HG02759 (cell line): Measurements from ENCODE around the gene ALK.

ENCODE experiments used
- ATAC-seq: cut with Tn5 transposase; IDR thresholded peaks from one replicate; pipeline ENCODE4 v1.9.1; 2021; ENCODE audit warnings: mild to moderate bottlenecking, moderate library complexity; ENCODE audit not compliant: unreplicated experiment

ALK gene

DNA sequence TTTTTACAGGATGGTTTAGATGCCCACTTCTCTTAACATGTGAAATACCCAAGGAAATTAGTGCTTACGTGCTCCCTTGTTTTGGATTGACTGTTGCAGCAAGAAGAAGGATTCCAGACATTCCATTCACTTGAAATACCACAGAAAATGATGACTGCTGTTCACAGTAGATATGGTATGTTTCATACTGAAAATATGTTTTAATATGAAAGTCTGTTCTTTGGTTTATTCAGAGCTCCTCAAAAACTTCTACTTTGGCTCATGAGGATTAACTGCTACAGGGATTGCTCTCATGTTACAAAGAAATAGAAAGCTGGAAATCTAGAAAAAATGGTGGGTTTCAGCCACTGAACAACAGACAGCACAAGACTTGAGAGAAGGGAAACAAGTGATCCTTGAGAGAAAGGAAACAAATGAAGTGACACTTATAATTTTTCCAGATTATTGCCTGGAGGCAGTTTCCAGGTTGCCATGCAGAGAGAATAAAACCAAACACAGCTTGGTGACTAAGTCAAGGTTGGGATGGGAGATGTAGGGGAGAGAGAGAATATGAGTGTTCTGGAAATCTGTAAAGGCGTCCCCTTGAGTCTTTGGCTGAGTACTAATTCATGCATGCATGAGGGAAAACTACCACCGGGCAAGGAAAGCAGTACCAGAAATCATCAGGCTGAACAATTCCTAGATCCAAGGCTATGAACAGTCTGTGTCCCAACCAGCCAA lies 458.0 kb downstream of the ALK start:
- ATAC-seq, result no peak

DNA sequence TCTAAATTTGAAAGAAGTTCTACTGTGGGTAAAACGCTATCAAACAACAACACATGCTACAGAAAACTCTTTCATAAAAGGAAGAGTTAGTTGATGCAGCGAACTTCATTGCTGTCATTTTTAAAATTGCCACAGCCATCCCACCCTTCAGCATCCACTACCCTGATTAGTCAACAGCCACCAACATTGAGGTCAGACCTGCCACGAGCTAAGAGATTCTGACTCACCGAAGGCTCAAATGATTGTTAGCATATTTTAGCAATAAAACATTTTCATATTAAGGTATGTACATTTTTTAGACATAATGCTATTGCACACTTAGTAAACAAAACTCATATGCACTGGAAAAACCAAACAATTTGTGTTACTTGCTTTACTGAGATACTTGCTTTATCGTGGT lies 459.1 kb downstream of the ALK start:
- no peak for ATAC-seq

DNA sequence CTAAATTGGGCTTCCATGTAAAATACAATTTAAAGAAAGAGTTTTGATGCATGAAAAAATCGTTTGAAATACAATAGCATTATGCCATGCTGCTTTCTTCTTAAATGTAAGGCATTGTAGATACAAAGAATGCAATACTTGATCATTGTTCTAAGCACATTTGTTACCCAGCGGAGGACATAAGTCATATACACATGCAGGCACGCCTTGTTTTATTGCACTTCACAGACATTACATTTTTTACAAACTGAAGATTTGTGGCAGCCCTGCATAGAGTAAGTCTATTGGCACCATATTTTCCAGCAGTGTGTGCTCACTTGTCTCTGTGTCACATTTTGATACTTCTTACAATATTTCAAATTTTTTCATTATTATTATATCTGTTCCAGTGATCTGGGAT lies 461.2 kb downstream of the ALK start:
- no peak for ATAC-seq

DNA sequence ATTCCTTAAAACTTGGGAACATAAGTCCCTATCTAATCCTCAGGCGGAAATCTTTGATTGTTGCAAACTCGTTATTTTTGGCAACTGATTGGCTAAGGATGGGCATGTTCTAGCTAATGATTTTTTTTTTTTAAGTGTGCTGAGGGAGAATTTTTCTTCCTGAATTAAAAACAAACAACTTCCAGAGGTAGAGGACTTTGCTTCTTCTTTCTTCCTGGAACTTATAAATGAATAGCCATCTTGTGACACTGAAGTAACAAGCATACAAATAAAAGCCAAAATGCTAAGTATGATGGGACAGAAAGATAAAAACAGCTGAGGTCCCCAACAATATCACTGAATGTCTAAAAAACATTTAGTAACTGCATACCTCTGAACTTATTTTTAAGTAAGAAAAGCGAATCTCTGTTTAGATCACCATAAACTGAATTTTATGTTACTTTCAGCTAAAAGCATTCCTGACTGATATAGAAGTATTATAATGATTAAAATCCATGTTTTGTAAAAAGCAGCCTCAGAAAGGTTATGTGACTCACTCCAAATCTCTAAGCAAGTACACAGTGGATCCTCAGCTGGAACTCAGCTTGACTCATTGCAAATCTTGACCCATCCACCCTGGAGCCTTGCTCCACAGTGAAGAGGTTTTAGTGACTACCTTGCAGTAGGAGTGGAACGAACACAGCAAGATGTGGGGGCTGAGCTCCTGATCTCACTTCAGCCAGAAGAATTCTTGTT lies 461.8 kb downstream of the ALK start:
- ATAC-seq, result no peak

DNA sequence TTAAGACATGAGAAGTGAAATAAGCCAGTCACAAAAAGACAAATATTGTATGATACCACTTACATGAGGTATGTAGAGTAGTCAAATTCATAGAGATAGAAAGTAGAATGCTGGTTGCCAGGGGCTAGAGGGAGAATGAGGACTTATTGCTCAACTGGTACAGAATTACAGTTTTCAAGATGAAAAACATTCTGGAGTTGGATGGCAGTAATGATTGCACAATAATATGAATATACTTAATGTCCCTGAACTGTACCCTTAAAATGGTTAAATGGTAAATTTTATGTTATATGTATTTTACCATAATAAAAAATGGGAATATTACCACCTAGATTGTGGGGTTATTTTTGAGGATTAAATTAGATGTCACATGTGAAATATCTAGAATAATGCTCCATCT lies 465.0 kb downstream of the ALK start:
- ATAC-seq, result no peak

DNA sequence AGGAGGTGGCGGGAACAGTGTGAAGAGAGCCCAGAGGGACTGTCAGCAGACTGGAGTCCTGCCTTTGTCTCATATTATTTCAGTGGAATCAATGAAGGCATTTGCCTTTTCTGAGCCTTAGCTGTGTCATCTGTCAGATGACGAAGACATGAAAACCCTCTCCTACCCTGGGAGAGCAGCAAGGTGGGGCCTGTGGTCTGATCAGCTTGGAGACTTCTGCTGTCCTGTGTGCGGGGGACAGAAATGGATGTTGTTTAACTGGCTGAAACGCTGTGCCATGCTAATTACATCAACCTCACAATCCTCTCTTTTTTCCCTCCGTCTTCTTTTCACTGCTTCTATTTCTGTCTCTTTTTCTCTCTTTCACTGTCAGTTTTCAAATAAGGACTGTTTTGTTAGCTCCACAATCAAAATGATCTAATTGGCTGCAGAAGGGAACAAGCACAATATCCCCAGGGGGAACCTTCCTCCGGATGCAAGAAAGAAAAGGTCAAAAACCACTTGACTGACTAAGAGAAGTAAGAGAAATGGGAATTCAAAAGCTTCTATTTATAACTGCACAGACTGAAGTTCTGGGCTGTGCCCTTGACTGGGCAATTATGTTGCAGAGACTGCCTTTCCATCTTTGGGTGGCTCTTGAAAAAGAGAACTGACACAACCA lies 466.1 kb downstream of the ALK start:
- ATAC-seq, result no peak

DNA sequence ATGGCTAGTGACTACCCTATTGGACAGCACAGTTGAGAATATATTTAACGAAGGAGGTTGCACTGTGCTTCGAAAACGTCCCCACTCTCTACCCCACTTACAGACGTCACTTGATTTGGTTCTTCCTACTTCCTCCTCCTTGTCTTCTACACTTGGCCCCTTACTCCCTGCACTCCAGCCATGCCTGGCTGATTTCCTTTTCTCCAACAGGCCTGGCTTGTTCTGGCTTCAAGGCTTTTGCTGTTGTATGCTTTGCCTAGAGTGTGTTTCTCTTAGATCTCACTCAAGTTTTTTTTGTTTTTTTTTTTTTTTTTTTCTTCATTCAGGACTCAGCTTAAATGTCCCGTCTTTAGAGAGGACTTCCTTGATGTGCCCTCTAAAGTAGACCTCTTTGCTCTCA lies 469.4 kb downstream of the ALK start:
- ATAC-seq, result no peak

DNA sequence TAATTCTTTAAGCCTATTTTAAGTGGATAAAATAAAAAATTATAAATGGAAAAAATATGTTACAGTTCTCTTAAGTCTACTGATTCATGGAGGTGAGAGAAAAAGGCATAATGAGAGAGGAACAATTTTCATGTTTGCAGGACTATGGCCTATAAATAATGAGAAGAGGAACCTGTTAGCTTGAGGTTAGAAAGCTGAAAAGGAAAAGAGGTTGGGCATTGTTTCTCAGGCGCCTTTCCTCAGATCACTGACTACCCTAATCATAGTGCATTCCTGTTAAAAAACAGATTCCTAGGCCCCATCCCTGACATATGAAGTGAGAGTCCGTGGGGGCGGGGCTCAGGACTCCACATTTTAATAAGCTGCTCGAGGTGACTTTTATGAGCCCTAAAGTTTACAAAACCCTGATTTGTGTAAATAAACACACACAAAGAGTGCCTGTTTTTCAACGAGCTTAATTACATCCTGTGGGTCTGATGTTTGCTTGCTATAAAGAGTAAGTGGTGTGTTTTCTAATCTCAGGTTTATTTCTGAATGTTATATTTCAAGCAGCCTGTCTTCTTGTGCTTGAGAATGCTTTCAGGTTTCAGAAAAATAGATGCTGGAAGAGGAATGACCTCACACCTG lies 470.7 kb downstream of the ALK start:
- ATAC-seq, result no peak

DNA sequence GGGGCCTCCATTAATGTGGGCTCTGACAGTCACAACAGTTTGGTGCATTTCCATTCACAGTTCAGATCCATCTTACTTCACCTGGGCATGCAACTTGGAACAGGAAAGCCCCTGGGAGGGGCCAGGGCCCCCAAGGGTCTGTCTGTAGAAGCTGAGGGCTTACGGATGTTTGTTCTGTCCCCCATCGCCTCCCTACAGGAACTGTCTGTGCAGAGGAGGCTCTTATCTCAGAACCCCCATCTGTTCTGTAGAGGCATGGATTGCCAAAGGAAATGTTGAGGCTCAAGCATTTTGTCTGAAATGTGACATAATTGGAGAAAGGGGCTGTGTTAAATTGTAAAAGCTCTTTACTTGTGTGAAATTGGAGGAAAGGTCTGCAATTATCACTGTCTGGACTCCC lies 471.9 kb downstream of the ALK start:
- no peak for ATAC-seq

DNA sequence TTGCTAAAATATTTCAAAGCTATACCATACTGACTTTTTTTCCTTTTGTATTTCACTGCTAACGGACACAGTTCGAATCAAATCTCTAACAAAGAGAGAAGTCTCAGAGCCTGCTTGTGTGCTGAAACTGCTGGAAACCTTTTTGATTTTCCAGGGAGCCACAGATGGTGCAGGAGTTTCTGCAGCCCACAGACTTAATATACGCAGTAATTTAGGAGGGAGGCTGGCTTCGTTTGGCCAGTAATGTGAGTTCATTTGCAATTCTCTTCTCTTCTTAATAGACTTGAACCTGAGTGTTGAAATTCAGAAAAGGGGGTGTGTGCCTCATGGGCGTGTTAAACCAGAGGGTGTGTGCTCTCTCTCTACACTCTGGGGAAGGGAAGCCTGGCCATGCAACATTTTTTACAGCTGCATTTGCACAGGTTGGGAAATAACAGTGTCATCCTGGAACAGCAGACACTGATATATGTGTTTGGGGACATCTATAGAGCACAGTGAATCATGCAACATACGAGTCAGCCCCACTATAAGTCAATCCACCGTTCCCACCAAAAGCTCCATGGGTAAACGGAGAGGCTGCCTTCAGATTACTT lies 473.2 kb downstream of the ALK start:
- ATAC-seq, result no peak

DNA sequence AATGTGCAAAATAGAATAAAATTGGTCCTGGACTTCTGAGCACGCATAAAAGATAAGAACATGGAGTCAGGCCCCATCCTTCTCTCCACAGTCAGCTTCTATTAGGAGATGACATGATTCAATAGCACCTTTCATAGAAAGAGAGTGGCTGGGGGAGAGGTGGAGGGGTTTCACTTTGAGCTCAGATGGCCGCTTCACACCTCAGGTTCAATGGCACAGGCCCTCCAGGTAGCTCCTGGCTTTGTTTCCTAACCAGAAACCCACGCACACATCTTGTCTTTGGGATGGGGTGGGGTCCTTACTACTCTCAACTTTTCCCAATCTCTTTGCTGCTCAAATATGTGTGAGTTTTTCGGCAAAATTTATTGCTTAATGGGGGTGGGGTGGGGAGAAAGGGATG lies 473.9 kb downstream of the ALK start:
- ATAC-seq, result no peak

DNA sequence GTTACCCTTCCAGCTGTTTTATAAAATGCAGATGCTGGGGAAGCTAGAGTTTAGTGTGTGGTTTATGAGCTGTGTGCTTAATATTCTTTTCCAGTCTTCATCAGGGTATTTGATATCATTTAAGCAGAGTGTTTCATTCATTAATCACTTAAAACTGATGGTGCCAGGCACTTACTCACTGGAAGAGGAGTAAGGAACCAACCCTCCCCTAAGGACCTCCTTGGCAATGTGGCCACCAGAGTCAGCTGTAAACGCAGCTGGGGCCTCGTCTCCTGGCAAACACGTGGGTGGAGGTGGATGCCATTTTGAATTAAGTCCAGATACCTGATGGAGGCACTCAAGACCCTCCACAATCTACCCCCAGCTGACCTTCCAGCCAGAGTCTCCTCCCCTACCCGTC lies 474.5 kb downstream of the ALK start:
- ATAC-seq, result no peak

DNA sequence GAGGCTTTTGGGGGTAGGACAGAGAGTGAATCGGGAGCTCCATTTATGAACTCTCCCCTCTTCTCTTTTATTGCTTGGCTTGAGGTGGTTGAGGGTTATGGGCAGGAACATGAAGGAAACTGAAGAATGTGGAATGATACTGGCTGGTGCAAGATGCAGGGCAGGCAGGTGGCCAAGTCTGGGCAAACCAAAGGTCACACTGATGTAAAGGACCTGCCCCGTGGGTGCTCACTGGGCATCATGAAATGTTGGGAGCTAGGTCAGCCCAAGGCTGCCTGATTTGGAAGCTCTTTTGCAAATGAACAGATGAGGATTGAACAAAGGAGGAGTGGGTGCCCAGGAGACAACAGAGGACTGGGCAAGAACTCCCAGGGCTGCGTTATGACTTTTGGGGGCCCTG lies 477.2 kb downstream of the ALK start:
- no peak for ATAC-seq

DNA sequence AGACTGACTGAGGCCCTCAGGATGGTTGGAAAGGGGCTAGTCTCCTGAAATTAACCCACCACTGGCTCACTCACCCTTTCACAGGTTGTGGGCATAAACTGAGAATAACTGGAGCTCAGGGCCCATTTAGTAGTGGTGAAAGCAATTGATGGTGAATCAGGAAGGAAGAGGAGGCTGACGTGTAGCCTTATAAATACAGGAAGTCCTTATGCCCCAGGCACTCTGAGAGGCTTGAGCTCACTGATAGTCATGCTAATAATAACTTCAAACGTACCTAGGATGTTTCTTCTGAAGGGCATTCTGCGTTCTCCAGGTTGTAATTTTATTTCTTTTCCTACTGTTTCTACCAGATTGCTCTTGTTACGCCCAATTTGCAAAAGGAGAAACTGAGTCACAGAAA lies 477.8 kb downstream of the ALK start:
- no peak for ATAC-seq

DNA sequence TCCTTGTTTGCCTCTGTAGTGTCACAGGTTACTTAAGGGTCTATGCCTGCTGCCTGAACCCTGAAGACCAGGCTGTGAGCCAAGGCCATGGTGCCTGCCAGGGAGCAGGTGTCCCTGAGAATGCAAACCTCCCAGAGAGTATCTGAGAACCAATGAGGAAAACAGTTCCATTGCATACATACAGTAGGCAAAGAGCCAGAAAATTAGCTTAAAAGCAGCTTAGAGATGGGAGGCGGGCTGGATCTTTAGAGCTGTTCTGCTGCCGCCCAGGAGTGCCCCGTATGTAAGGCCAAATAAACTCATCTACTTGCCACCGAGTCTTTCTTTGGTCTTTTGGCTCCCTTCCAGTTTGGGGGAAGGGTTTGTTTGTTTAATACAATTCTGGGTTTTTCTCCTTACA lies 478.2 kb downstream of the ALK start:
- ATAC-seq, result no peak

DNA sequence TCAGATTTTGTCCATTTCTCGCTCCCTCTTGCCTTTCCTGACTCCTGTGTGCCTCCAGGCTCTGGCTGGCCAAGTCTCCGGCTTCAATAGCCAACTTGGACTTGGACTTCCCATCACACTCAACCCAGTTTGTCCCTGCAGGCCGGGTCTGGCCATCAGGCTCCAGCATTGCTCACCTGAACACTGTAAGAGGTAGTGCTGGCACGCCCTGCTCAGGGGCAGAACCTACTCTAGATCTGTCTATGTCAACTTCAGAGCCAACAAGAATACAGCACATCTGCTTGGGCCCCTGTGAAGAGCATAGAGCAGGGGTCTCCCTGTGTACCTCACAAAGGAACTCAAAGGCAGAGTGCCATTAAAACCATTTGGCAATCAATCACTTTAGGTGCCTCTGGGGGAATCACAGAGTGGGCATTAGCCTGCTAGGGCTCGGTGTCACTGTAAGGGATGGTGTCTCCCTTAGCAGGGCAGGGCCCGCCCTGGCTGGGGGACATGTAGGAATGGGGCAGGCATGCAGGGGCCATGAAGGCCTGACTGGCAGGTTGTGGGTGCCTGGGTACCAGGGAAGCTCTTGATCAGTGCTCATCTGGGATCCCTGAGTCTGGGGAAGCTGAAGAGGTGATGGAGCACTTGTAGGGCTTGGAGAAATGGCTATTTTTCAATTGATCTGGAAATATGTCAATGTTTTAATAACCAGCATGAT lies 480.3 kb downstream of the ALK start:
- ATAC-seq, result no peak

DNA sequence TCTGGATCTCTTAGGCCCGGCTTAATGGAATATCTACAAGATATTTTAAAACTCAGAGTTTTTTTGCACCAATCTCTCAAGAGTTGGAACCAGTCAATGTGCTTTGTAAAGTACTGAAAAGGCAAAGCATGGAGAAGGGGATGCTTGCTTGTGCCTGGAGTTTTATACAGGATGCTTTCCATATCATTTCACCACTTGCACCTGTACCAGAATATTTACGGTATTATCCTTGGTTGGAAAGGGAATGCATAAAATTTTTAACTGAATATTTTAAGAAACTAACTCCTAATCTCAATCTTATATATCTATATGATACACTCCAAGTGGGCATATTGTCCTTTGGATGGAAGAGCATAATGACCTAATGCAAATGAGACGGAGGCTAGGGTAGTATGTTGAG lies 487.5 kb downstream of the ALK start:
- no peak for ATAC-seq

DNA sequence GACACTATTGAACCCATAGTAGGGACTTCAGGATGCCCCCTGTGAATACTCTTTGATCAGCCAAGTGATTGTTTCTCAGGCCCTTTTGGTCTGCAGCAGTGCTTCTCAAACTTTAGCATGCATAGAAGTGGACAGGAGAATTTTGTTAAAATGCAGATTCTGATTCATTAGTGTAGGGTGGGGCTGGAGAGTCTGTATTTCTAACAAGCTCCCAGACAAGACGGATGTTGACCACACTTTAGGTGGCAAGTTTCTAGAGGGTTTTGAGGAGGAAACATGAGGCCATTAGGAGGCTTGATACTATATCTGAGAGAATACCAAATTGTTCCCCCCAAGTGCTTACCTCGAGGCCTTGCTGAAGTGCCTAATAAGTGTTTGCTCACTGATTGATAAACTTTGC lies 488.3 kb downstream of the ALK start:
- no peak for ATAC-seq

DNA sequence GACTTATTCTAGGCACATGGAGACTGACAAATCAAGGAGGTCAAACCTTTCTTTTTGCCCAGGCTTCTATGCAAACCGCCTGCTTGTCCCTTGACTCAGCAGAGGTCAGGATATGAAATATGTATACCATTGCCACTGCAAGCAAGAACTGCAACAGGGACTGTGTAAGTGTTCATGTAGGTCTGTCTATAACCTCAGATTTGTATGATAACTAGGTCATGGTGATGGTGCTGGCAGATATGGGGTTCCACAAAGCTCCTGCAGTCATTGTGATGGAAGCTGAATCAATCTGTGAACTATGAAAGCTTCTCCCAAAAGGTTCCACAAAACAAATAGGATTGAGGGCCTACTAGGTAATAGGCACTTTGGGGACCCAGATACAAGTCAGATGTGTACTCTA lies 489.9 kb downstream of the ALK start:
- ATAC-seq, result no peak

DNA sequence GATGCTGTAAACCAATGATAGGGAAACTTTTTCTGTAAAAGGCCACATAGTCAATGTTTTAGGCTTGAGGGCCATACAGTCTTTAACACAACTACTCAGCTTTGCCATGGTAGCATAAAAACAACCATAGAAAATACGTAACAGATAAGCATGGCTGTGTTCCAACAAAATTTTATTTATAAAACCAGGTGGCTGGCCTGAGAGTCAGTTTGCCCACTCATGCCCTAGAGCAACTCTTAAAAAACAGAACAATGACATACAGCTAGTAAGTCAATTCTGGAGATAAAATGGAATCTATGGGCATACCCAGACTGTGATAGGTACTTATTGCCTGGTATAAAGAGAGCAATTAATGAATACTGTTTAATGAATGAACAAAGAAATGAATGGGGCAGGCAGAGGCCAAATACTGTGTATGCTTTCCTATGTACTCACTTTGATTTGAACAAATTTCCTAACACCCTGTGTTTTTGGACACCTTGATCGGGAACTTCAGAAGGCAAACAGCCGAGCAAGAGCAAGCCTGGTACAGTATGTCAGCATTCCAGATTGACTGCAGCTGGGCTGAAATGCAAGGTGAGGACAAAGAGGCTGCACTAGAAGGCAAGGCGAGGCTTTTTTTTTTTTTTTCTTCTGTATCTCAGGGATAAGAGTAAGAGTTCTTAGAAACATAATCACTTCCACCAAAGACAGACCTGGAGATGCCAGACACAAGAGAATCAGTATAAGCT lies 490.8 kb downstream of the ALK start:
- no peak for ATAC-seq
